ENCODE measurements around the gene SLX4IP. TPM values are rescaled to one million over a fixed set of nuclear protein-coding genes. Genes with fewer than 3 reads are reported as not detected.
A peak's percentile ranks its signal among the peaks of the same experiment; 100 is the strongest.

The SLX4IP gene
- total RNA-seq, 1 experiment from 2014 or later: 5.4 TPM

DNA sequence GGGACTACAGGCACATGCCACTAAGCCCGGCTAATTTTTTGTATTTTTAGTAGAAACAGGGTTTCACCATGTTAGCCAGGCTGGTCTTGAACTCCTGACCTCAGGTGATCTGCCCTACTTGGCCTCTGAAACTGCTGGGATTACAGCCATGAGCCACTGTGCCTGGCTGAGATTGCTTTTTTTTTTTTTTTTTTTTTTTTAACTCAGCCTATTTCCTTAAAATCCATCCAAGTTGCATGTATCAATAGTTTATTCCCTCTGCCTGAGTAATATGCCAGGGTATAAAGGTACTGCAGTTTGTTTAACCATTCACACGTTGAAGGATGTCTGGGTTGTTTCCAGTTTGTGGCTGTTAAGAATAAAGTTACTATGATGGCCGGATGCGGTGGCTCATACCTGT is 10.7 kb downstream of the SLX4IP start:
- Mint-ChIP-seq H3K27me3 (ENCODE audit: unreplicated experiment) (no peaks in the 10 kb centered on the region), H3K9me3 (ENCODE audit: low read depth, unreplicated experiment) (no peaks in the 10 kb centered on the region), H3K36me3 (ENCODE audit: insufficient read depth, unreplicated experiment) (no peaks in the 10 kb centered on the region), H3K4me3 (ENCODE audit: low read depth, unreplicated experiment) (no peak overlapping the region), H3K4me1 (ENCODE audit: low read depth, unreplicated experiment) (peaks cover 16% of the 10 kb centered on the region), H3K27ac (ENCODE audit: unreplicated experiment) (no peak overlapping the region)
- no peak for DNase-seq
- TF ChIP-seq, protein P1, sequence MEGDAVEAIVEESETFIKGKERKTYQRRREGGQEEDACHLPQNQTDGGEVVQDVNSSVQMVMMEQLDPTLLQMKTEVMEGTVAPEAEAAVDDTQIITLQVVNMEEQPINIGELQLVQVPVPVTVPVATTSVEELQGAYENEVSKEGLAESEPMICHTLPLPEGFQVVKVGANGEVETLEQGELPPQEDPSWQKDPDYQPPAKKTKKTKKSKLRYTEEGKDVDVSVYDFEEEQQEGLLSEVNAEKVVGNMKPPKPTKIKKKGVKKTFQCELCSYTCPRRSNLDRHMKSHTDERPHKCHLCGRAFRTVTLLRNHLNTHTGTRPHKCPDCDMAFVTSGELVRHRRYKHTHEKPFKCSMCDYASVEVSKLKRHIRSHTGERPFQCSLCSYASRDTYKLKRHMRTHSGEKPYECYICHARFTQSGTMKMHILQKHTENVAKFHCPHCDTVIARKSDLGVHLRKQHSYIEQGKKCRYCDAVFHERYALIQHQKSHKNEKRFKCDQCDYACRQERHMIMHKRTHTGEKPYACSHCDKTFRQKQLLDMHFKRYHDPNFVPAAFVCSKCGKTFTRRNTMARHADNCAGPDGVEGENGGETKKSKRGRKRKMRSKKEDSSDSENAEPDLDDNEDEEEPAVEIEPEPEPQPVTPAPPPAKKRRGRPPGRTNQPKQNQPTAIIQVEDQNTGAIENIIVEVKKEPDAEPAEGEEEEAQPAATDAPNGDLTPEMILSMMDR (IDR thresholded peaks at IDR 0.05; ENCODE audit: unreplicated experiment): no peak
- intact Hi-C loops (cut with micrococcal nuclease; ENCODE audit: unreplicated experiment): no loop called here
- CTCF ChIA-PET: interaction anchor here (0.6 kb wide), 1 partner anchor 32 kb away, joined by 4 read pairs; no protein-coding TSS in a partner anchor
- BruUV-seq (replicated peaks): no TSS peak

DNA sequence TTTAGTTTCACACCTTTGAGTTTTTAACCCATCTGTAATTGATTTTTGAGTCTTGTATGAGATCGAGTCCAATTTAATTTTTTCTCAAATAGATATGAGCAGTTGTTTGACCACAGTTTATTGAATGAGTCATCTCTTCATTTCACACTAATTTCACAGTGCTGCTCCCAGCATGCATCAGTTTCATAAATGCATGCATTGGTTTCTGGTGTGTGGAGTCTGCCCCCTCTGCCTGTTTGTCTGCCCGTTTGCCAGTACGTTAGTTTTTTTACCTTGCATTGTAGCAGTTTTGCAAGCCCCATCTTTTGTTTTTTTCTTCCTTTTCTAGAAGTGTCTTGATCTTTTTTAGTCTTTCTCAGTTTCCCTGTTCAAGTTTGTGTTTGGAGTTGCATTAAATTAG is 11.9 kb downstream of the SLX4IP start:
- no peaks in the 10 kb centered on the region for H3K9me3 Mint-ChIP-seq (ENCODE audit: low read depth, unreplicated experiment)
- H3K4me1 Mint-ChIP-seq (ENCODE audit: low read depth, unreplicated experiment): peaks cover 16% of the 10 kb centered on the region
- intact Hi-C loops (cut with micrococcal nuclease; ENCODE audit: unreplicated experiment): no loop called here
- peak; percentile 34 for DNase-seq
- H3K27ac Mint-ChIP-seq (ENCODE audit: unreplicated experiment): peak overlapping the region; percentile 61
- CTCF ChIA-PET: no interaction called here
- H3K27me3 Mint-ChIP-seq (ENCODE audit: unreplicated experiment): no peaks in the 10 kb centered on the region
- no TSS peak for BruUV-seq (replicated peaks)
- H3K4me3 Mint-ChIP-seq (ENCODE audit: low read depth, unreplicated experiment): peak overlapping the region; percentile 29
- TF ChIP-seq, protein P1 (IDR thresholded peaks at IDR 0.05; ENCODE audit: unreplicated experiment): no peak
- H3K36me3 Mint-ChIP-seq (ENCODE audit: insufficient read depth, unreplicated experiment): no peaks in the 10 kb centered on the region

DNA sequence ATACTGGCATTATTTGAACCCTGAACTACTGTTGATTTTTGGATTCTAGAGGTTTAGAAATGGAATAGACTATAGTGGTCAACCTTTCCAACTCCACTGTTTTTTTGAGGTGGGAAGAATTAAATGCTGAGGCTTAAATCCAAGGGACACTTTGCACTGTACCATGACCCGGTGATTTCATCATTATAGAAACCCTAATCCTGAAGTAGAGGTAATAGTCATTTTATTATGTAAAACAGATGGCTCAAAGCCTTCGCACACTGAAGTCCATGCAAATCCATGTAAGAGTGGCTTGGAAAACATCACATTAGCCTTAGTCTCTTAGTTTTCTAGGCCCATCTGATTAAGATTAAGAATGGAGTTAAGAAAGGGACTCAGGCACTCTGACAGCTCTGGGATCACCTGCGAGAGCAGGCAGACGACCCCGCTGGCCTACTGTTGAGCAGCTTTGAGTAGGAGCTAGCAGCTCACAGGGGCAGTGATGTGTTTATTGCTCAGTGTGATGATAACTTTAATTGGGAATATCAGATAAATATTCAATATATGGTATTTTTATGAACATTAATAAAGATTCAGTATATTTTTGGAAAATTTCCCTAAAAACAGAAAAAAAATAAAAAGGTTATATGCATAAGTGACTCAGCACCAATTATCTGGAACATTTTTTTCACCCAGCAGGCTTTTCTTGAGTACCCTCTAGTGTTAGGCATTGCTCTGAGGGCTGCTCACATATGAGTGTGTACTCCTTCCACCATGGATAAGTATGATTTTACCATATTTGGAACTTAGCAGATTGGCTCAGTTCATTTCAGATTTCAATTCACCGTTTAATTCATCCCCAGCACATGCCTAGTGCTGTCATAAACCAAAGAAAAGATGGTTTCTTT is 13.4 kb downstream of the SLX4IP start:
- no peak overlapping the region for H3K27ac Mint-ChIP-seq (ENCODE audit: unreplicated experiment)
- H3K9me3 Mint-ChIP-seq (ENCODE audit: low read depth, unreplicated experiment): no peaks in the 10 kb centered on the region
- DNase-seq: no peak
- no TSS peak for BruUV-seq (replicated peaks)
- H3K4me3 Mint-ChIP-seq (ENCODE audit: low read depth, unreplicated experiment): no peak overlapping the region
- TF ChIP-seq, protein P1 (IDR thresholded peaks at IDR 0.05; ENCODE audit: unreplicated experiment): no peak
- CTCF ChIA-PET: no interaction called here
- peaks cover 24% of the 10 kb centered on the region for H3K4me1 Mint-ChIP-seq (ENCODE audit: low read depth, unreplicated experiment)
- no peaks in the 10 kb centered on the region for H3K27me3 Mint-ChIP-seq (ENCODE audit: unreplicated experiment)
- H3K36me3 Mint-ChIP-seq (ENCODE audit: insufficient read depth, unreplicated experiment): no peaks in the 10 kb centered on the region
- intact Hi-C loops (cut with micrococcal nuclease; ENCODE audit: unreplicated experiment): no loop called here

DNA sequence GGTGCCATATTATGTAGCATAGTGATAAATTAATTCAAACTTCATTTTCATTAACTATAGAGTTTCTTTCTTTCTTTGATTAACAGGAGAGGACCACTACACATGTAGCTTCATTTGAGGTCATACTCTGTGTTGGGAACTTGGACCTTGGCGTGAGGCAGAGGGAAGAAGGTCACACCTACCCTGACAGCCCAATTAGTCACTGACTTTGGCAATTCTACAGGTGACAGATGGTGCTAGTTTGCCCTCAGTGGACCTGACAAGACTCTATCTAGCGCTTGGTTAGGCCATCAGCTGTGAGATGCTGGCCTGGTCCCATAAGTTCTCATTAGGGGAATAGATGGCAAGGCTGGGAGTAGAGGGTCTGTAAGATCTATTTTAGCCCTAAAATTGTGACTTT is 14.2 kb downstream of the SLX4IP start:
- H3K4me3 Mint-ChIP-seq (ENCODE audit: low read depth, unreplicated experiment): no peak overlapping the region
- peaks cover 28% of the 10 kb centered on the region for H3K4me1 Mint-ChIP-seq (ENCODE audit: low read depth, unreplicated experiment)
- BruUV-seq (replicated peaks): no TSS peak
- H3K36me3 Mint-ChIP-seq (ENCODE audit: insufficient read depth, unreplicated experiment): no peaks in the 10 kb centered on the region
- TF ChIP-seq, protein P1 (IDR thresholded peaks at IDR 0.05; ENCODE audit: unreplicated experiment): no peak
- CTCF ChIA-PET: no interaction called here
- intact Hi-C loops (cut with micrococcal nuclease; ENCODE audit: unreplicated experiment): no loop called here
- no peak overlapping the region for H3K27ac Mint-ChIP-seq (ENCODE audit: unreplicated experiment)
- H3K27me3 Mint-ChIP-seq (ENCODE audit: unreplicated experiment): no peaks in the 10 kb centered on the region
- DNase-seq: no peak
- H3K9me3 Mint-ChIP-seq (ENCODE audit: low read depth, unreplicated experiment): no peaks in the 10 kb centered on the region
